ENCODE measurements around the gene COMP. TPM values are rescaled to one million over a fixed set of nuclear protein-coding genes. Genes with fewer than 3 reads are reported as not detected.
A peak's percentile ranks its signal among the peaks of the same experiment; 100 is the strongest.

COMP gene
- total RNA-seq, 2 donors from 2014 or later: not detected

- ATAC-seq (replicated peaks): no peak
- Mint-ChIP-seq H3K4me1 (peaks cover under 1% of the 10 kb centered on the region), H3K9me3 (no peaks in the 10 kb centered on the region), H3K4me3 (no peak overlapping the region), H3K36me3 (ENCODE audit: low read depth) (peaks cover under 1% of the 10 kb centered on the region), H3K27me3 (peaks cover 18% of the 10 kb centered on the region), H3K27ac (no peak overlapping the region)
Observed at GRCh38 chr19:18795540-18795939, 4.4 kb upstream of the COMP start.

- no peak for ATAC-seq (replicated peaks)
- H3K36me3 Mint-ChIP-seq (ENCODE audit: low read depth): peaks cover 7% of the 10 kb centered on the region
- H3K27me3 Mint-ChIP-seq: peaks cover 24% of the 10 kb centered on the region
- H3K27ac Mint-ChIP-seq: no peak overlapping the region
- H3K9me3 Mint-ChIP-seq: no peaks in the 10 kb centered on the region
- H3K4me3 Mint-ChIP-seq: no peak overlapping the region
- peaks cover 7% of the 10 kb centered on the region for H3K4me1 Mint-ChIP-seq
Observed at GRCh38 chr19:18794692-18795091, 3.6 kb upstream of the COMP start.

GRCh38 chr19:18794029-18794313, 2.9 kb upstream of the COMP start:
- peaks cover 12% of the 10 kb centered on the region for H3K36me3 Mint-ChIP-seq (ENCODE audit: low read depth)
- H3K27ac Mint-ChIP-seq: no peak overlapping the region
- no peak overlapping the region for H3K4me3 Mint-ChIP-seq
- peaks cover 29% of the 10 kb centered on the region for H3K27me3 Mint-ChIP-seq
- no peak for ATAC-seq (replicated peaks)
- H3K4me1 Mint-ChIP-seq: peaks cover 7% of the 10 kb centered on the region
- H3K9me3 Mint-ChIP-seq: no peaks in the 10 kb centered on the region

GRCh38 chr19:18793144-18794028, 2.3 kb upstream of the COMP start:
- peaks cover 32% of the 10 kb centered on the region for H3K27me3 Mint-ChIP-seq
- no peaks in the 10 kb centered on the region for H3K9me3 Mint-ChIP-seq
- no peak for ATAC-seq (replicated peaks)
- peaks cover 7% of the 10 kb centered on the region for H3K4me1 Mint-ChIP-seq
- H3K4me3 Mint-ChIP-seq: no peak overlapping the region
- H3K27ac Mint-ChIP-seq: no peak overlapping the region
- H3K36me3 Mint-ChIP-seq (ENCODE audit: low read depth): peaks cover 15% of the 10 kb centered on the region

- ATAC-seq (replicated peaks): no peak
- H3K4me1 Mint-ChIP-seq: peaks cover 7% of the 10 kb centered on the region
- H3K36me3 Mint-ChIP-seq (ENCODE audit: low read depth): peaks cover 15% of the 10 kb centered on the region
- no peak overlapping the region for H3K27ac Mint-ChIP-seq
- peaks cover 32% of the 10 kb centered on the region for H3K27me3 Mint-ChIP-seq
- no peaks in the 10 kb centered on the region for H3K9me3 Mint-ChIP-seq
- no peak overlapping the region for H3K4me3 Mint-ChIP-seq
Observed at GRCh38 chr19:18792661-18793060, 1.6 kb upstream of the COMP start.

GRCh38 chr19:18791315-18791678, 192 bp upstream of the COMP start:
- peaks cover 7% of the 10 kb centered on the region for H3K4me1 Mint-ChIP-seq
- peaks cover 15% of the 10 kb centered on the region for H3K36me3 Mint-ChIP-seq (ENCODE audit: low read depth)
- ATAC-seq (replicated peaks): no peak
- H3K9me3 Mint-ChIP-seq: no peaks in the 10 kb centered on the region
- peak overlapping the region; percentile 57 for H3K4me3 Mint-ChIP-seq
- H3K27me3 Mint-ChIP-seq: peaks cover 33% of the 10 kb centered on the region
- H3K27ac Mint-ChIP-seq: no peak overlapping the region

- ATAC-seq (replicated peaks): no peak
- peaks cover 38% of the 10 kb centered on the region for H3K27me3 Mint-ChIP-seq
- no peak overlapping the region for H3K27ac Mint-ChIP-seq
- H3K4me3 Mint-ChIP-seq: peak overlapping the region; percentile 57
- H3K4me1 Mint-ChIP-seq: peaks cover 11% of the 10 kb centered on the region
- H3K9me3 Mint-ChIP-seq: no peaks in the 10 kb centered on the region
- H3K36me3 Mint-ChIP-seq (ENCODE audit: low read depth): peaks cover 15% of the 10 kb centered on the region
Observed at GRCh38 chr19:18789883-18790565, 1.1 kb downstream of the COMP start.

- peaks cover 11% of the 10 kb centered on the region for H3K4me1 Mint-ChIP-seq
- peaks cover 40% of the 10 kb centered on the region for H3K27me3 Mint-ChIP-seq
- peak overlapping the region; percentile 57 for H3K4me3 Mint-ChIP-seq
- no peaks in the 10 kb centered on the region for H3K9me3 Mint-ChIP-seq
- H3K27ac Mint-ChIP-seq: no peak overlapping the region
- ATAC-seq (replicated peaks): no peak
- H3K36me3 Mint-ChIP-seq (ENCODE audit: low read depth): peaks cover 15% of the 10 kb centered on the region
Observed at GRCh38 chr19:18789422-18789869, 1.7 kb downstream of the COMP start.

GRCh38 chr19:18788529-18789421, 2.3 kb downstream of the COMP start:
- no peaks in the 10 kb centered on the region for H3K9me3 Mint-ChIP-seq
- H3K36me3 Mint-ChIP-seq (ENCODE audit: low read depth): peaks cover 15% of the 10 kb centered on the region
- no peak for ATAC-seq (replicated peaks)
- no peak overlapping the region for H3K27ac Mint-ChIP-seq
- peaks cover 11% of the 10 kb centered on the region for H3K4me1 Mint-ChIP-seq
- H3K4me3 Mint-ChIP-seq: peak overlapping the region; percentile 57
- H3K27me3 Mint-ChIP-seq: peaks cover 44% of the 10 kb centered on the region

GRCh38 chr19:18785179-18786124, 5.7 kb downstream of the COMP start:
- Mint-ChIP-seq H3K4me1 (peaks cover 10% of the 10 kb centered on the region), H3K4me3 (peak overlapping the region; percentile 20), H3K9me3 (no peaks in the 10 kb centered on the region), H3K27ac (no peak overlapping the region), H3K27me3 (peaks cover 35% of the 10 kb centered on the region), H3K36me3 (ENCODE audit: low read depth) (peaks cover 13% of the 10 kb centered on the region)
- peak; percentile 80 for ATAC-seq (replicated peaks)

GRCh38 chr19:18784786-18785120, 6.4 kb downstream of the COMP start:
- Mint-ChIP-seq H3K4me3 (no peak overlapping the region), H3K4me1 (peaks cover 4% of the 10 kb centered on the region), H3K27ac (no peak overlapping the region), H3K36me3 (ENCODE audit: low read depth) (peaks cover 8% of the 10 kb centered on the region), H3K9me3 (no peaks in the 10 kb centered on the region), H3K27me3 (peaks cover 30% of the 10 kb centered on the region)
- no peak for ATAC-seq (replicated peaks)

GRCh38 chr19:18783958-18784785, 6.9 kb downstream of the COMP start:
- no peak for ATAC-seq (replicated peaks)
- peaks cover 4% of the 10 kb centered on the region for H3K4me1 Mint-ChIP-seq
- peaks cover 27% of the 10 kb centered on the region for H3K27me3 Mint-ChIP-seq
- peaks cover 5% of the 10 kb centered on the region for H3K36me3 Mint-ChIP-seq (ENCODE audit: low read depth)
- H3K27ac Mint-ChIP-seq: no peak overlapping the region
- H3K9me3 Mint-ChIP-seq: no peaks in the 10 kb centered on the region
- no peak overlapping the region for H3K4me3 Mint-ChIP-seq

- no peak for ATAC-seq (replicated peaks)
- no peaks in the 10 kb centered on the region for H3K9me3 Mint-ChIP-seq
- no peaks in the 10 kb centered on the region for H3K36me3 Mint-ChIP-seq (ENCODE audit: low read depth)
- H3K27me3 Mint-ChIP-seq: peaks cover 21% of the 10 kb centered on the region
- H3K4me3 Mint-ChIP-seq: no peak overlapping the region
- H3K27ac Mint-ChIP-seq: no peak overlapping the region
- peaks cover 4% of the 10 kb centered on the region for H3K4me1 Mint-ChIP-seq
Observed at GRCh38 chr19:18782559-18783225, 8.4 kb downstream of the COMP start.
